OCI-LY1 (cell line): ENCODE data around the gene CD83.

Experiments used
- CTCF ChIP-seq: fragments of 200-600 bp; sonication (generic), shearing (Covaris generic); IDR thresholded peaks from 2 replicates; pipeline ENCODE4 v1.5.1; 2017; ENCODE audit warnings: mild to moderate bottlenecking, antibody characterized with exemption, low read length, moderate library complexity, mixed read lengths
- EZH2 ChIP-seq: fragments of 200-600 bp; sonication (generic), shearing (Covaris generic); IDR thresholded peaks from 2 replicates; pipeline ENCODE4 v1.8.0; 2017; ENCODE audit warnings: borderline replicate concordance, mixed run types, mild to moderate bottlenecking, antibody characterized with exemption, low read length, moderate library complexity, mixed read lengths

- TF ChIP-seq CTCF = no peak
- no peak for TF ChIP-seq EZH2
These were observed 55.0 kb downstream of the CD83 start for GRCh38 chr6:14172562-14172961.
